OCI-LY1 (cell line): ENCODE results near the gene KBTBD13.

Experiments
- H2AFZ ChIP-seq: fragments of 200-600 bp; sonication (generic), shearing (Covaris generic); 2 replicates; pipeline ENCODE4 v1.6.0; 2014; ENCODE audit warnings: antibody characterized with exemption, mild to moderate bottlenecking, low read length
- H3F3A ChIP-seq: fragments of 200-600 bp; sonication (generic), shearing (Covaris generic); 2 replicates; pipeline ENCODE4 v1.6.0; 2014; ENCODE audit warnings: mild to moderate bottlenecking, antibody characterized with exemption, low read length, moderate library complexity; ENCODE audit not compliant: insufficient read depth
- H3K27ac ChIP-seq: fragments of 200-600 bp; sonication (generic); 2 replicates; pipeline ENCODE4 v1.5.1; 2014; ENCODE audit warnings: low read length, mixed run types, mild to moderate bottlenecking, low read depth; ENCODE audit not compliant: poor library complexity, severe bottlenecking
- H3K27me3 ChIP-seq: fragments of 200-600 bp; sonication (generic); 2 replicates; pipeline ENCODE4 v1.6.0; 2014; ENCODE audit warnings: antibody characterized with exemption, mild to moderate bottlenecking, low read length, moderate library complexity; ENCODE audit not compliant: insufficient read depth
- H3K36me3 ChIP-seq: fragments of 200-600 bp; sonication (generic); 2 replicates; pipeline ENCODE4 v1.6.1; 2014; ENCODE audit warnings: mild to moderate bottlenecking, antibody characterized with exemption, low read length, moderate library complexity, mixed read lengths; ENCODE audit not compliant: insufficient read depth
- H3K4me1 ChIP-seq: fragments of 200-600 bp; sonication (generic); 2 replicates; pipeline ENCODE4 v1.5.1; 2014; ENCODE audit warnings: mild to moderate bottlenecking, low read length, moderate library complexity; ENCODE audit not compliant: insufficient read depth, severe bottlenecking
- H3K4me2 ChIP-seq: fragments of 200-600 bp; sonication (generic), shearing (Covaris generic); 2 replicates; pipeline ENCODE4 v1.6.1; 2014; ENCODE audit warnings: low read length
- H3K4me3 ChIP-seq: fragments of 200-600 bp; sonication (generic); 2 replicates; pipeline ENCODE4 v1.5.1; 2014; ENCODE audit warnings: low read length, low read depth, mild to moderate bottlenecking, mixed read lengths; ENCODE audit not compliant: poor library complexity, severe bottlenecking
- H3K79me2 ChIP-seq: fragments of 200-600 bp; shearing (Covaris generic); 2 replicates; pipeline ENCODE4 v1.6.1; 2016; ENCODE audit warnings: mixed run types, low read length, mixed read lengths; ENCODE audit not compliant: insufficient read depth
- H3K9ac ChIP-seq: fragments of 200-600 bp; sonication (generic), shearing (Covaris generic); 2 replicates; pipeline ENCODE4 v1.6.1; 2014; ENCODE audit warnings: mild to moderate bottlenecking, low read length, mixed read lengths
- H3K9me2 ChIP-seq: fragments of 200-600 bp; sonication (generic), shearing (Covaris generic); 2 replicates; pipeline ENCODE4 v1.6.1; 2014; ENCODE audit warnings: low read depth, mild to moderate bottlenecking, low read length, mixed read lengths
- H3K9me3 ChIP-seq: fragments of 200-600 bp; shearing (Covaris generic); 2 replicates; pipeline ENCODE4 v1.6.1; 2014; ENCODE audit warnings: low read length, mixed read lengths
- H4K20me1 ChIP-seq: fragments of 200-600 bp; sonication (generic), shearing (Covaris generic); 2 replicates; pipeline ENCODE4 v1.6.0; 2016; ENCODE audit warnings: mild to moderate bottlenecking, low read length; ENCODE audit not compliant: insufficient read depth
- CTCF ChIP-seq: fragments of 200-600 bp; sonication (generic), shearing (Covaris generic); IDR thresholded peaks from 2 replicates; pipeline ENCODE4 v1.5.1; 2017; ENCODE audit warnings: mild to moderate bottlenecking, antibody characterized with exemption, low read length, moderate library complexity, mixed read lengths
- EZH2 ChIP-seq: fragments of 200-600 bp; sonication (generic), shearing (Covaris generic); IDR thresholded peaks from 2 replicates; pipeline ENCODE4 v1.8.0; 2017; ENCODE audit warnings: borderline replicate concordance, mixed run types, mild to moderate bottlenecking, antibody characterized with exemption, low read length, moderate library complexity, mixed read lengths

The KBTBD13 gene

DNA sequence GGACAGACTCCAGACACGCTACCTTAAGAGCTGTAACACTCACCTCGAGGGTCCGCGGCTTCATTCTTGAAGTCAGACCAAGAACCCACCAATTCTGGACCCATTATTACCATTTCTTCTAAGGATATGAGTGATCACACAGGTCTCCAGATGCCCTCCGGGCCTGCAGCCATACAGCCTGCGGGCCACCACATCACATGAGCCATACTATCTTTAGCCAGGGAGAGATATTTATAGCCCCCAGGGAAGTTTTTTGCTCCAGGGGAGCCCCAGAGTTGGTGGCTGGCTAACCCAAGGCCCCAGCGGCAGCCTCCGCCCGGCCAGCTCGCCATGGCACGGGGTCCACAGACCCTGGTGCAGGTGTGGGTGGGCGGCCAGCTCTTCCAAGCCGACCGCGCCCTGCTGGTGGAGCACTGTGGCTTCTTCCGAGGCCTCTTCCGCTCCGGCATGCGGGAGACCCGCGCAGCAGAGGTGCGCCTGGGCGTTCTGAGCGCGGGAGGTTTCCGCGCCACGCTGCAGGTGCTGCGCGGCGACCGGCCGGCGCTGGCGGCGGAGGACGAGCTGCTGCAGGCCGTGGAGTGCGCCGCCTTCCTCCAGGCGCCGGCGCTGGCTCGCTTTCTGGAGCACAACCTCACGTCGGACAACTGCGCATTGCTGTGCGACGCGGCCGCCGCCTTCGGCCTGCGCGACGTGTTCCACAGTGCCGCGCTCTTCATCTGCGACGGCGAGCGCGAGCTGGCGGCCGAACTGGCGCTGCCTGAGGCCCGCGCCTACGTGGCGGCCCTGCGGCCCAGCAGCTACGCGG, at the start of gene KBTBD13:
TSS of gene KBTBD13 (plus strand) at position 261 of the 805 bp plus-strand sequence. CDS start at position 331, 70 bp downstream.
- Histone ChIP-seq H3K79me2 (no peaks in the 10 kb centered on the region), H3K36me3 (no peaks in the 10 kb centered on the region), H3K27me3 (no peaks in the 10 kb centered on the region; the same call in 1 of the 2 replicates), H3K9me2 (no peaks in the 10 kb centered on the region), H3K9me3 (no peaks in the 10 kb centered on the region), H2AFZ (no peak within 1 kb of the TSS), H3K27ac (no peak within 1 kb of the TSS), H3F3A (no peaks in the 10 kb centered on the region), H4K20me1 (no peaks in the 10 kb centered on the region), H3K4me1 (no peaks in the 10 kb centered on the region), H3K9ac (no peak within 1 kb of the TSS), H3K4me3 (no peak within 1 kb of the TSS), H3K4me2 (no peak within 1 kb of the TSS)
- TF ChIP-seq CTCF (no peak), EZH2 (no peak)

- no peak overlapping the region for H2AFZ ChIP-seq
- H3K4me1 ChIP-seq: peaks cover 12% of the 10 kb centered on the region
- no peaks in the 10 kb centered on the region for H3K9me3 ChIP-seq
- no peak overlapping the region for H3K4me2 ChIP-seq
- TF ChIP-seq CTCF (no peak), EZH2 (no peak)
- peaks cover 28% of the 10 kb centered on the region for H3K36me3 ChIP-seq
- H4K20me1 ChIP-seq: no peaks in the 10 kb centered on the region
- H3K27ac ChIP-seq: no peak overlapping the region
- no peaks in the 10 kb centered on the region for H3K9me2 ChIP-seq
- H3K9ac ChIP-seq: no peak overlapping the region
- no peaks in the 10 kb centered on the region; the same call in 1 of the 2 replicates for H3F3A ChIP-seq
- H3K4me3 ChIP-seq: no peak overlapping the region
- H3K27me3 ChIP-seq: no peaks in the 10 kb centered on the region
- peaks cover 5% of the 10 kb centered on the region for H3K79me2 ChIP-seq
These were observed 49.8 kb upstream of the KBTBD13 start for GRCh38 chr15:65026756-65027155.

DNA sequence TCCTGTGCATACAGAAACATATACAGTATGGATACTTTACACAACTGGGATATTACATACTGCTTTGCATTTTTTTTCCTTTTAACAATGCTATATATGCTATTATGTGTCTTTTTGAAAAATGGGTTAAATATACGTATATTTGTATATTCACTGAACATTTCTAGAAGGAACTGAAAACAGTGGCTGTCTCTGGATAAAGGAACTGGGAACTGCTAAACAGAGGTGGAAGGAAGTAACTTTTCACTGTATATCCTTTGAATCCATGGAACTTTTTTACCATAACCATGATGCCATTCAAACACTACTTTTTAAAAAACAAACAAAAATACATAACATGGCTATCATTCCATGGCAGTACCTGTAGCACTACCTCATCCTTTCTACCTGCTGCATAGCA, 49.0 kb upstream of the KBTBD13 start:
- no peaks in the 10 kb centered on the region for H3K27me3 ChIP-seq
- H3K36me3 ChIP-seq: peaks cover 28% of the 10 kb centered on the region
- peak overlapping the region; percentile 93 for H3K4me2 ChIP-seq
- TF ChIP-seq CTCF (no peak), EZH2 (no peak)
- H3K27ac ChIP-seq: no peak overlapping the region
- H2AFZ ChIP-seq: no peak overlapping the region
- H3K4me1 ChIP-seq: peaks cover 12% of the 10 kb centered on the region
- H3K79me2 ChIP-seq: peaks cover 5% of the 10 kb centered on the region
- H3K9me2 ChIP-seq: no peaks in the 10 kb centered on the region
- H3K9ac ChIP-seq: no peak overlapping the region; the same call in 1 of the 2 replicates
- H3F3A ChIP-seq: no peaks in the 10 kb centered on the region; the same call in 1 of the 2 replicates
- H4K20me1 ChIP-seq: no peaks in the 10 kb centered on the region
- H3K4me3 ChIP-seq: peak overlapping the region; percentile 88
- H3K9me3 ChIP-seq: no peaks in the 10 kb centered on the region
